K562 (cell line): ENCODE results near the gene ZNF740. TPM values are rescaled to one million over a fixed set of nuclear protein-coding genes. Genes with fewer than 3 reads are reported as not detected.

Source experiments
- ATAC-seq: fragments of 200-7000 bp; cut with Tn5 transposase; 3 replicates; pipeline ENCODE4 v1.9.1; 2020; ENCODE audit warnings: moderate library complexity
- BruUV-seq: library from RNA; stranded (reverse); fragments of 400-500 nt; replicated peaks from 2 replicates; lab custom pipeline; 2021; lab: Mats Ljungman, UMichigan
- CTCF ChIA-PET: fragments of 300-600 bp; formaldehyde crosslinking; extraction: SDS; loops from one replicate; lab custom pipeline; 2021; ENCODE audit warnings: low intra/inter-chr PET ratio; lab: Yijun Ruan, JAX
- POLR2A ChIA-PET: fragments of 300-600, 350-650 bp; sonication (Branson Sonifier 250); formaldehyde crosslinking; extraction: SDS; loops from one replicate; lab custom pipeline; 2021; ENCODE audit warnings: antibody characterized with exemption, inconsistent platforms; lab: Yijun Ruan, JAX
- DNase-seq, 4 experiments: peaks; one replicate each; pipeline versions ENCODE4 v3.0.0 to v3.0.0-alpha.2; 2011 to 2018; ENCODE audit warnings: low spot score in 3 of 4, mixed read lengths in 3 of 4; ENCODE audit errors: extremely low read depth in 1 of 4
- FAIRE-seq: peaks from 2 replicates; lab custom pipeline; 2011; peaks lifted over from hg19 to GRCh38; lab: Jason Lieb, UNC
- H2AFZ ChIP-seq: 2 replicates; pipeline ENCODE4 v1.6.0; 2011; ENCODE audit warnings: low read depth, low read length, control low read depth, inconsistent platforms
- H3K27ac ChIP-seq: fragments of 200-600 bp; 3 replicates; pipeline ENCODE4 v1.8.0; 2011; ENCODE audit warnings: low read depth, mild to moderate bottlenecking, control low read depth, inconsistent platforms, low read length, moderate library complexity, mixed read lengths; ENCODE audit errors: extremely low read depth
- H3K27me3 ChIP-seq, 2 experiments: fragments of 300-600 bp in 1 of 2; 2 replicates in 1 of 2; 3 replicates in 1 of 2; pipeline versions ENCODE4 v1.6.0 to v1.8.0; 2011; ENCODE audit warnings: inconsistent platforms in 2 of 2, low read length in 2 of 2, mild to moderate bottlenecking in 1 of 2, mixed read lengths in 1 of 2, moderate library complexity in 1 of 2; ENCODE audit not compliant: control insufficient read depth in 2 of 2, insufficient read depth in 2 of 2
- H3K36me3 ChIP-seq: fragments of 300-600 bp; 3 replicates; pipeline ENCODE4 v1.8.0; 2011; ENCODE audit warnings: mild to moderate bottlenecking, low read length, inconsistent platforms; ENCODE audit not compliant: control insufficient read depth, insufficient read depth
- H3K4me1 ChIP-seq, 2 experiments: fragments of 200-600 bp in 1 of 2; replicated peaks in 1 of 2; 2 replicates in 1 of 2; 3 replicates in 1 of 2; pipeline versions ENCODE4 v1.5.1 to v1.8.0; 2011; ENCODE audit warnings: inconsistent platforms in 2 of 2, low read length in 2 of 2, mild to moderate bottlenecking in 1 of 2, mixed read lengths in 1 of 2, moderate library complexity in 1 of 2; ENCODE audit not compliant: control insufficient read depth in 2 of 2, insufficient read depth in 2 of 2
- H3K4me2 ChIP-seq: 2 replicates; pipeline ENCODE4 v1.6.1; 2011; ENCODE audit warnings: low read length, control low read depth, inconsistent platforms, mixed read lengths; ENCODE audit not compliant: insufficient read depth
- H3K4me3 ChIP-seq: fragments of 200-600 bp; sonication (generic), shearing (Covaris generic); 2 replicates; pipeline ENCODE4 v1.5.1; 2016; ENCODE audit warnings: control low read depth, inconsistent platforms
- H3K79me2 ChIP-seq: fragments of 200-600 bp; 3 replicates; pipeline ENCODE4 v1.8.0; 2011; ENCODE audit warnings: low read length, inconsistent platforms; ENCODE audit not compliant: control insufficient read depth, insufficient read depth
- H3K9ac ChIP-seq, 2 experiments: 2 replicates each; pipeline versions ENCODE4 v1.6.0 to v1.6.1; 2011; ENCODE audit warnings: low read depth in 2 of 2, low read length in 2 of 2, control low read depth in 1 of 2, inconsistent platforms in 1 of 2, mild to moderate bottlenecking in 1 of 2, mixed read lengths in 1 of 2; ENCODE audit not compliant: insufficient read depth in 1 of 2
- H3K9me1 ChIP-seq: one replicate; pipeline ENCODE4 v1.6.0; 2011; ENCODE audit warnings: inconsistent platforms, mild to moderate bottlenecking, low read length, moderate library complexity; ENCODE audit not compliant: control insufficient read depth, insufficient read depth
- H3K9me3 ChIP-seq: replicated peaks from 2 replicates; pipeline ENCODE4 v1.5.1; 2011; ENCODE audit warnings: low read depth, low read length, inconsistent platforms; ENCODE audit not compliant: control insufficient read depth, insufficient read depth
- H4K20me1 ChIP-seq: replicated peaks from 2 replicates; pipeline ENCODE4 v1.6.1; 2011; ENCODE audit warnings: low read length, inconsistent platforms, mixed read lengths; ENCODE audit not compliant: control insufficient read depth, insufficient read depth
- AFF4 ChIP-seq: sonication (generic); formaldehyde crosslinking; IDR thresholded peaks from 2 replicates; pipeline ENCODE4 v1.8.0; 2023; ENCODE audit warnings: mild to moderate bottlenecking, missing genetic modification reagents
- COPS2 ChIP-seq: fragments of 450-650 bp; conservative IDR thresholded peaks from 2 replicates; pipeline ENCODE4 v1.6.1; 2016; ENCODE audit warnings: mild to moderate bottlenecking, moderate library complexity
- DDX20 ChIP-seq: fragments of 450-650 bp; IDR thresholded peaks from 2 replicates; pipeline ENCODE4 v1.6.1; 2016; ENCODE audit warnings: missing genetic modification characterization, low read depth, mild to moderate bottlenecking, missing compliant biosample characterization, moderate library complexity
- FOXA1 ChIP-seq: fragments of 450-650 bp; IDR thresholded peaks from 2 replicates; pipeline ENCODE4 v1.6.1; 2016; ENCODE audit warnings: mild to moderate bottlenecking, borderline replicate concordance
- KDM5B ChIP-seq: fragments of 200-600 bp; sonication (generic); IDR thresholded peaks from 2 replicates; pipeline ENCODE4 v1.6.1; 2012; ENCODE audit warnings: low read depth, mild to moderate bottlenecking, moderate library complexity, low read length, control low read depth, inconsistent platforms; ENCODE audit not compliant: insufficient replicate concordance
- MTA2 ChIP-seq: fragments of 450-650 bp; IDR thresholded peaks from 2 replicates; pipeline ENCODE4 v1.6.1; 2016; ENCODE audit warnings: low read depth
- MYBL2 ChIP-seq, 2 experiments: fragments of 450-650 bp in 1 of 2; sonication (generic) in 1 of 2; formaldehyde crosslinking in 1 of 2; IDR thresholded peaks; 2 replicates each; pipeline versions ENCODE4 v1.6.1 to v1.8.1; 2017 to 2022; ENCODE audit warnings: borderline replicate concordance in 1 of 2, inconsistent platforms in 1 of 2, low read depth in 1 of 2, mild to moderate bottlenecking in 1 of 2, missing genetic modification reagents in 1 of 2, moderate library complexity in 1 of 2
- POLR2A ChIP-seq: fragments of 450-650 bp; conservative IDR thresholded peaks from 2 replicates; pipeline ENCODE4 v1.6.1; 2016
- SRSF7 ChIP-seq: fragments of 200-400 bp; formaldehyde crosslinking; optimal IDR thresholded peaks from 2 replicates; pipeline ENCODE3; 2017; ENCODE audit warnings: mild to moderate bottlenecking, low read depth, low read length
- TSC22D4 ChIP-seq: fragments of 450-650 bp; IDR thresholded peaks from 2 replicates; pipeline ENCODE4 v1.6.1; 2016; ENCODE audit warnings: missing genetic modification characterization, missing biosample characterization, control low read depth
- ZFP1 ChIP-seq: fragments of 450-650 bp; formaldehyde crosslinking; IDR thresholded peaks from 2 replicates; pipeline ENCODE4 v1.4.0; 2020; ENCODE audit warnings: mild to moderate bottlenecking, mixed read lengths
- ZNF212 ChIP-seq: fragments of 450-650 bp; formaldehyde crosslinking; IDR thresholded peaks from 2 replicates; pipeline ENCODE4 v1.4.0; 2020; ENCODE audit warnings: mild to moderate bottlenecking
- ZNF785 ChIP-seq: fragments of 250-450 bp; sonication (Bioruptor Pico); IDR thresholded peaks from 2 replicates; pipeline ENCODE4 v1.4.0; 2020; ENCODE audit warnings: mild to moderate bottlenecking
- WGBS: fragments of 100-300 bp; shearing (Covaris generic); methylation state at CpG from one replicate; pipeline ENCODE4 v1.1.6; 2016; ENCODE audit warnings: low coverage, mixed read lengths; ENCODE audit not compliant: insufficient coverage; ENCODE audit errors: missing lambda C conversion rate; 5-methylcytosine and 5-hydroxymethylcytosine counted together
- in situ Hi-C: fragments of 300-500 bp; cut with MboI; formaldehyde crosslinking; loops from 4 replicates; pipeline ENCODE4 v1.15.0; 2018; ENCODE audit warnings: inconsistent platforms, mixed read lengths
- intact Hi-C: fragments of 100-400 bp; cut with micrococcal nuclease; formaldehyde crosslinking; loops from 2 replicates; pipeline ENCODE4 v1.14.2; 2022
- polyA plus RNA-seq, 8 experiments: library from polyadenylated mRNA; depleted of rRNA in 4 of 8; stranded (reverse) in 5 of 8; unstranded in 3 of 8; fragments of >200 nt; fragmentation: Nextera tagmentation in 2 of 8; fragmentation: Illumina TruSeq in 1 of 8; extraction: Ambion mirVana in 2 of 8; extraction: Trizol in 1 of 8; gene quantifications; 2 replicates each; pipeline versions ENCODE4 v1.2.1 to v1.2.3, GENCODE V29; 2011 to 2014; ENCODE audit warnings: inconsistent platforms in 1 of 8, missing spikeins in 1 of 8
- total RNA-seq, 7 experiments: library from RNA; depleted of rRNA in 6 of 7; stranded (reverse); fragments of >200 nt in 6 of 7; fragmentation: Illumina TruSeq in 2 of 7; extraction: Trizol in 2 of 7; gene quantifications; 2 replicates each; pipeline versions ENCODE4 v1.2.1 to v1.2.3, GENCODE V29; 2011 to 2021; ENCODE audit warnings: low replicate concordance in 1 of 7

Gene ZNF740
- total and polyA plus RNA-seq, 9 of the 15 experiments (the other 6 are each of a cell fraction or from before 2014, with no cell fraction given) = 0.57 to 46.4 (median 18.6) TPM

GRCh38 chr12:53145383-53146260 lies 34.9 kb upstream of the ZNF740 start:
- Histone ChIP-seq H3K9me1 (no peaks in the 10 kb centered on the region), H3K27ac (no peak overlapping the region), H3K36me3 (no peaks in the 10 kb centered on the region), H4K20me1 (no peaks in the 10 kb centered on the region), H3K9me3 (peaks cover 5% of the 10 kb centered on the region), H3K27me3 (no peaks in the 10 kb centered on the region), H3K4me3 (no peak overlapping the region)
- ChIA-PET CTCF (no interaction called here), POLR2A (interaction anchor here (0.6 to 1.1 kb wide), 4 partner anchors 14 to 598 kb away, joined by 3 to 4 read pairs (median 4); no protein-coding TSS in a partner anchor)
- TF ChIP-seq MYBL2 (IDR thresholded peaks at IDR 0.05; ENCODE audit: low read depth) (no peak), MYBL2 (CRISPR knock-in tag; IDR thresholded peaks at IDR 0.05; ENCODE audit: borderline replicate concordance) (no peak), ZFP1 (CRISPR knock-in tag) (no peak), AFF4 (CRISPR knock-in tag) (no peak), SRSF7 (no peak), COPS2 (no peak), MTA2 (no peak), ZNF785 (no peak), FOXA1 (no peak), POLR2A (no peak), ZNF212 (no peak), TSC22D4 (tag) (no peak), DDX20 (no peak), KDM5B (no peak)
- TF ChIP-seq, all 486 proteins: peak for 0
- FAIRE-seq (no peak), ATAC-seq (no peak), DNase-seq (no peak)
- 49% methylated on average over 5 of the region's 5 CpGs for WGBS
- Histone ChIP-seq H2AFZ (no peak overlapping the region), H3K79me2 (no peaks in the 10 kb centered on the region), H3K9ac (peak overlapping the region in 1 of 2 experiments; percentile 42; a peak in 1 of 4 replicates), H3K4me2 (no peak overlapping the region), H3K4me1 (peaks cover 6 to 9% of the 10 kb centered on the region in 2 experiments; a peak in 3 of 5 replicates)
- intact Hi-C loops (no loop called here), in situ Hi-C loops (no loop called here)
- no TSS peak for BruUV-seq
